ENCODE data around the gene CNIH2.

GRCh38 chr11:66333220-66333877, 55.4 kb downstream of the CNIH2 start:
- TF ChIP-seq EZH2phosphoT487 (IDR thresholded peaks at IDR 0.05; ENCODE audit: borderline replicate concordance) (no peak), CTCF (conservative IDR thresholded peaks at IDR 0.05; ENCODE audit: low read length) (no peak)

Data from Loucy (cell line).